Upper lobe of left lung (tissue), 6 donors: Measurements from ENCODE around the gene TNFRSF14. TPM values are rescaled to one million over a fixed set of nuclear protein-coding genes. Genes with fewer than 3 reads are reported as not detected.

ENCODE experiments used
- ATAC-seq, 2 donors: fragments of 200-7000 bp; cut with Tn5 transposase; one replicate each; pipeline ENCODE4 v1.9.1; 2022; ENCODE audit warnings: mild to moderate bottlenecking in 2 of 2, moderate library complexity in 2 of 2; ENCODE audit not compliant: low FRiP score in 2 of 2
- DNase-seq, 2 donors: peaks; one replicate each; pipeline ENCODE4 v3.0.0-alpha.2; 2019 to 2020
- H3K27ac ChIP-seq, 4 donors: fragments of 200-600 bp; sonication (generic); one replicate each; pipeline ENCODE4 v1.5.1; 2016 to 2019
- H3K27me3 ChIP-seq, 4 donors: fragments of 200-600 bp; sonication (generic); one replicate each; pipeline ENCODE4 v1.5.1; 2017 to 2019
- H3K36me3 ChIP-seq, 4 donors: fragments of 200-600 bp; sonication (generic); one replicate each; pipeline ENCODE4 v1.5.1; 2016 to 2019
- H3K4me1 ChIP-seq, 4 donors: fragments of 200-600 bp; sonication (generic); one replicate each; pipeline ENCODE4 v1.5.1; 2018 to 2019
- H3K4me3 ChIP-seq, 4 donors: fragments of 200-600 bp; sonication (generic); one replicate each; pipeline ENCODE4 v1.5.1; 2017 to 2019; ENCODE audit warnings: mild to moderate bottlenecking in 2 of 4, moderate library complexity in 1 of 4
- H3K9me3 ChIP-seq, 4 donors: fragments of 200-600 bp; sonication (generic); one replicate each; pipeline ENCODE4 v1.5.1; 2018 to 2019
- EP300 ChIP-seq, 4 donors: sonication (generic); formaldehyde crosslinking; IDR thresholded peaks; one replicate each; pipeline ENCODE4 v1.5.1; 2017; ENCODE audit warnings: antibody characterized with exemption in 4 of 4, control low read depth in 2 of 4
- POLR2A ChIP-seq, 4 donors: fragments of 450-650 bp; IDR thresholded peaks; one replicate each; pipeline ENCODE4 v1.5.1; 2016 to 2017; ENCODE audit warnings: antibody characterized with exemption in 4 of 4, mild to moderate bottlenecking in 2 of 4
- POLR2AphosphoS5 ChIP-seq, 2 donors: sonication (generic); formaldehyde crosslinking; IDR thresholded peaks; one replicate each; pipeline ENCODE4 v1.5.1; 2017; ENCODE audit warnings: antibody characterized with exemption in 2 of 2
- WGBS, 2 donors: methylation state at CpG; one replicate each; pipeline ENCODE4 v1.1.5; 2017 to 2018; 5-methylcytosine and 5-hydroxymethylcytosine counted together
- total RNA-seq, 6 donors: library from RNA; depleted of rRNA in 4 of 6; stranded (reverse); fragments of >200 nt in 4 of 6; gene quantifications; one replicate each; pipeline versions ENCODE4 v1.1.0 to v1.2.1, GENCODE V29; 2016 to 2021
- TF ChIP-seq, protein P1 (sequence below), 6 experiments: fragments of 450-650 bp in 4 of 6; fragments of 200-600 bp in 2 of 6; sonication (generic) in 2 of 6; IDR thresholded peaks; one replicate each; pipeline ENCODE4 v1.5.1; 2016 to 2019; ENCODE audit warnings: antibody characterized with exemption in 6 of 6
- donor health status: DM: no; HTN: no; CAD: no; lungs with moderate emphysema.
- donor health status: DM: no; HTN: yes; CAD: no; lungs with severe emphysema.

Gene TNFRSF14
- total RNA-seq, 6 donors from 2014 or later, result 61.1 to 641 (median 147) TPM

DNA sequence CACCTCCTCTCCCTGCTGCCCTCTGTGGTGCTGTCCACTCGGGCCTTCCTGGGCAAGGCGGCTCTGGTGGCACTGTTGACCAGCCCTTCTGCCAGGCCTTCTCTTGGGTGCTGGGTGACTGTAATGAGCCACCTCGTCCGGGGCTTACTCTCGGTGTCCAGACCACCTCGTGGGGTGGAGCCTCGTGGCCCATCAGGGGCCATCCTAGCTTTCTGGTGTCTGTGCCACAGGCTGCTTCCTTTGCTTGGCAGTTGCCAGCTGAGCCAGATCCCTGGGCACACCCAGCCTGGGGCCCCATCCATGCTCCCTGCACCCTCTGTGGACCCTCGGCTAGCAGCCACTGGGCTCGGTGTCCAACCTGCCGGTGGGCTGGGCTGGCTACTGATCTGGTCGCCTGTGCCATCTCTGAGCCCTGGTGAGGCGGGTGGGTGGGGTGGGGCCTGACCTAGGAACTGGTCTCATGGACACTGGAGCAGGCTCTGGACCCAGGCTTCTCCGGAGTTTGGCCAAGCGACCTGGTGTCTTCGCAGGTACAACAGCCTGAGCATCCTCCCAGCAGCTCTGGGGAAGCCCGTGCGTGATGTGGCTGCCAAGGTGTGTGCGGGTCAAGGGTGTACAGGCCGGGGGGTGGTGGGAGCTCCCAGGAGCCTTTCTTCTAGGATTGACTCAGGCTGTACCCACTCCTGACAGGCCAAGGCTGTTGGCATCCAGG lies 31.8 kb downstream of the TNFRSF14 start:
- Histone ChIP-seq H3K9me3 (no peaks in the 10 kb centered on the region), H3K4me1 (peaks cover 34 to 56% (median 37%) of the 10 kb centered on the region in 4 donors), H3K4me3 (peak overlapping the region in 3 of 4 donors; percentile 74 to 91 (median 90)), H3K27ac (peak overlapping the region in 1 of 4 donors; percentile 99), H3K27me3 (no peaks in the 10 kb centered on the region), H3K36me3 (peaks cover 0 to 18% (median 11%) of the 10 kb centered on the region in 4 donors)
- TF ChIP-seq, protein P1, sequence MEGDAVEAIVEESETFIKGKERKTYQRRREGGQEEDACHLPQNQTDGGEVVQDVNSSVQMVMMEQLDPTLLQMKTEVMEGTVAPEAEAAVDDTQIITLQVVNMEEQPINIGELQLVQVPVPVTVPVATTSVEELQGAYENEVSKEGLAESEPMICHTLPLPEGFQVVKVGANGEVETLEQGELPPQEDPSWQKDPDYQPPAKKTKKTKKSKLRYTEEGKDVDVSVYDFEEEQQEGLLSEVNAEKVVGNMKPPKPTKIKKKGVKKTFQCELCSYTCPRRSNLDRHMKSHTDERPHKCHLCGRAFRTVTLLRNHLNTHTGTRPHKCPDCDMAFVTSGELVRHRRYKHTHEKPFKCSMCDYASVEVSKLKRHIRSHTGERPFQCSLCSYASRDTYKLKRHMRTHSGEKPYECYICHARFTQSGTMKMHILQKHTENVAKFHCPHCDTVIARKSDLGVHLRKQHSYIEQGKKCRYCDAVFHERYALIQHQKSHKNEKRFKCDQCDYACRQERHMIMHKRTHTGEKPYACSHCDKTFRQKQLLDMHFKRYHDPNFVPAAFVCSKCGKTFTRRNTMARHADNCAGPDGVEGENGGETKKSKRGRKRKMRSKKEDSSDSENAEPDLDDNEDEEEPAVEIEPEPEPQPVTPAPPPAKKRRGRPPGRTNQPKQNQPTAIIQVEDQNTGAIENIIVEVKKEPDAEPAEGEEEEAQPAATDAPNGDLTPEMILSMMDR (IDR thresholded peaks at IDR 0.05), result no peak
- TF ChIP-seq POLR2AphosphoS5 (IDR thresholded peaks at IDR 0.05) (no peak), POLR2A (IDR thresholded peaks at IDR 0.05) (no peak), EP300 (IDR thresholded peaks at IDR 0.05) (no peak)
- ATAC-seq, result no peak
- DNase-seq, result peak in 1 of 2 donors; percentile 76
- WGBS, 2 donors, result 86 to 89% methylated on average over 5 to 16 of the region's 19 CpGs

DNA sequence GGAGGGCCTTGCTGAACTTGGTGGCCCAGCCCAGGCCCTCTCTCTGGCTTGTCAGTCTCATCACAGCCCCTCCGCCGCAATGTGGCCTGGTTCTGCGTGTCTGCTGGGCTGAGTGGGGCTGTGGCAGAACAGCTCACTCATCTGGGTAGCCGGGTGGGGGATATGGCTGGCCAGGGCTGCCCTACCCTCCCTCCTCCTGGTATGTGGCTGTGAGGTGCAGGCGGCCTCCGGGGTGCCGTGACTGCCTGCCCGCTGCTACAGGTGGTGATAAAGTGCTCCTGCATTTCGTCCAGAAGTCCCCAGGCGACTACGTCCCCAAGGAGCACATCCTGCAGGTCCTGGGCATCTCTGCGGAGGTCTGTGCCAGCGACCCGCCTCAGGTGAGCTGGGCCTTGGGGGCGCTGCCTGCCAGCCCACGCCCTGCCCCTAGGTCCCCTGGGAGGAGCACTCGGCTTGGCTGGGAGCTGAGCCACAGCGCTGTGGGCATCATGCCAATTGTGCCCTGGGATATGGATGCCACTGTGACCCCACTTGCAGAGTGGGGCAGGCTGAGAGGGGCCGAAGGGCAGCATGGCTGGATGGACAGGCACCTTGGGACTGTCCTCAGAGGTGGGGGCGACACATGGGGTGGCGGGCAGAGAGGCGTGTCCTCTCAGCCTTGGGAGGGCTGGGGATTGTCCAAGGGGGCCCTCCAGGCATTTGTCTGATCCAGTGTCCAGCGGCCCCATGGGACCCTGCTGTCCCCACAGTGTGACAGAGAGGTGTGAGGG lies 32.7 kb downstream of the TNFRSF14 start:
- Histone ChIP-seq H3K4me3 (no peak overlapping the region), H3K36me3 (peaks cover 0 to 18% (median 11%) of the 10 kb centered on the region in 4 donors), H3K27me3 (no peaks in the 10 kb centered on the region), H3K27ac (no peak overlapping the region), H3K4me1 (peaks cover 32 to 56% (median 36%) of the 10 kb centered on the region in 4 donors), H3K9me3 (no peaks in the 10 kb centered on the region)
- 93% methylated on average over 10 of the region's 23 CpGs; no CpG with 5 or more reads in 1 of the 2 donors for WGBS, 2 donors
- ATAC-seq (no peak), DNase-seq (peak in 1 of 2 donors; percentile 71)
- TF ChIP-seq, protein P1 (IDR thresholded peaks at IDR 0.05), result no peak
- TF ChIP-seq EP300 (IDR thresholded peaks at IDR 0.05) (no peak), POLR2AphosphoS5 (IDR thresholded peaks at IDR 0.05) (no peak), POLR2A (IDR thresholded peaks at IDR 0.05) (no peak)

DNA sequence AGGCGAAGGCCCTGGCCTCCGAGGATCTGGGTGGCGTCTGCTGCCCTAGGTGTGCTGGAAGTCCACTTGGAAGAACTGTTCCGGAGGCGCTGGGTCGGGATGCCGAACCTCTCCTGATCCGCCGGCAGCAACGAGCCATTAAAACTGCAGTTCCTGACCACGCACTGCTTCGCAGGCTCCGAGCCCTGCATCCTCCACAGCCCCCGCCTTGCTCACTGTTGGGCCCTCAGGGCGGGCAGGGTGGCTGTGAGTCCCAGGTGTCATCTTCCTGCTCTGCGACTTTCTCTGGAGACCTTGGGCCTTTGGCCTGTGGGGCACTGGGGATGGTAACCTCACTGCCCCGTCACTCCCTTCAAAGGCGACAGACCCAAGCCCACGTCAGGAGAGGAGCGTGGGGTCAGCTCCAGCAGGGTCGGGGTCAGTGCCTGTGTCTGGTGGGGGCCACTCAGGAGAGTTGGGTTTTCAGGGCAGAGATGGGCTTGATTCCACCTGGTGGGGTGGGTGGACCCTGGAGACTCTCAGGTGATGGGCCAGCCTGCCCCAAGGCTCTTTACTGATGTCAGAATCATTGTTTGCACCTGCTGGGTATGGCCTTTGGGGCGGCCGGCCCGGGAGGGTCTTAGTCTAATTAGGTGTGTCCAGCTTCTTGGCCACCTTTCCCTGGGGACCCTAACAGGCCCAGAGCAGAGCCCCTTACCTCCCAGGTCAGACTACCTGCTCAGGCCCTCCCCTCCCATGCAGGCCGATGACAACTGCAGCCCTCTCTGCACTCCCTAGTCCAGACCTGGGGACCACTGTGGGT lies 33.5 kb downstream of the TNFRSF14 start:
- Histone ChIP-seq H3K4me3 (no peak overlapping the region), H3K36me3 (peaks cover 0 to 18% (median 11%) of the 10 kb centered on the region in 4 donors), H3K27ac (no peak overlapping the region), H3K9me3 (no peaks in the 10 kb centered on the region), H3K27me3 (no peaks in the 10 kb centered on the region), H3K4me1 (peaks cover 30 to 56% (median 36%) of the 10 kb centered on the region in 4 donors)
- 95 to 97% methylated on average over 21 to 25 of the region's 25 CpGs for WGBS, 2 donors
- TF ChIP-seq EP300 (IDR thresholded peaks at IDR 0.05) (no peak), POLR2AphosphoS5 (IDR thresholded peaks at IDR 0.05) (no peak), POLR2A (IDR thresholded peaks at IDR 0.05) (no peak)
- TF ChIP-seq, protein P1 (IDR thresholded peaks at IDR 0.05), result no peak
- DNase-seq, result peak in 1 of 2 donors; percentile 62
- no peak for ATAC-seq

DNA sequence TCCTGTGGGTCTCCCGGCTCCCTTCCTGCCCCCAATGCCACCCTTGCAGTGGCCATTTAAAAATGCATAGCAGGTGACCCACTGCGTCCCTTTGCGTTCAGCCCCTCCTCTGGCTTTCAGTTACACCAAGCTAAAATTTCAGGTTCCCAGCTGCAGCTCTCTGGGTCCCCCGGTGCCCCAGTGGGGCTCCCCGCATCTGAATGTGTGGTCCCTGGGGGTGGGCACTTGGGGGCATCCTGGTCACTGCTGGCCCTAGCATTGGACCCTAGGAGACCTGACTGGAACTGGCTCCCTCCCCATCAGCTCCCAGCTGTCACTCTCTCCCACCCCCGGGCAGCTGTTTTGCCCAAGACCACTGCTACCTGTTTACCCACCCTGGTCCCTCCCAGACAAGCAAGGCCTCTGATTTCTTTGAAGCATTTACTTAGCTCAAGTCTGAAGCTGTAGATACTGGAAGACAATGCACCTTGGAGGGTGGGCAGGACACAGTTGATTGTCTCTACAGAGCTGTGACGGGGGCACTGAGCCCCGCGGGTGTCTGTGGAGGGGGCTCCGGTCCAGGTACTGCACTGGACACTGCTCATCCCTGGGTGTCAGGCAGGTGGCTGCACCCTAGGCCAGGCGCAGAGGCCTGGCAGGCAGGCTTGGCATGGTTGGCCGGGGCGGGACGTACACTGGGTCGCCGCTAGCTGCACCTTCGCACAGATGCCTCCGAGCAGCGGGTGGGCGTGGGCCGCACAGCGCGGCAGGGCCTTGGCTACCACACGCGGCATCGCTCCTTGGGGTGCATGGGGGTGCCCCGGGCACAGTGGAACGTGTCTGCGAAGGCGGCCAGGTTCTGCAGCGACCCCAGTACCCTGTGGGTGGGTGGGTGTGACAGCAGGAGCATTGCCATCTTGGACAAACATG lies 34.3 kb downstream of the TNFRSF14 start:
- Histone ChIP-seq H3K27me3 (no peaks in the 10 kb centered on the region), H3K36me3 (peaks cover 0 to 18% (median 11%) of the 10 kb centered on the region in 4 donors), H3K4me3 (no peak overlapping the region), H3K27ac (no peak overlapping the region), H3K4me1 (peaks cover 22 to 48% (median 30%) of the 10 kb centered on the region in 4 donors), H3K9me3 (no peaks in the 10 kb centered on the region)
- peak in 1 of 2 donors; percentile 84 for DNase-seq
- TF ChIP-seq POLR2A (IDR thresholded peaks at IDR 0.05) (no peak), POLR2AphosphoS5 (IDR thresholded peaks at IDR 0.05) (no peak), EP300 (IDR thresholded peaks at IDR 0.05) (no peak)
- TF ChIP-seq, protein P1 (IDR thresholded peaks at IDR 0.05), result no peak
- 97 to 98% methylated on average over 10 to 16 of the region's 31 CpGs for WGBS, 2 donors
- no peak for ATAC-seq
